GM18498 (cell line): ENCODE results near the gene KCTD18.

Source experiments
- ATAC-seq: cut with Tn5 transposase; IDR thresholded peaks from one replicate; pipeline ENCODE4 v1.9.1; 2021; ENCODE audit warnings: mild to moderate bottlenecking, moderate library complexity; ENCODE audit not compliant: unreplicated experiment

KCTD18 gene

GRCh38 chr2:200456567-200456966 lies 53.3 kb downstream of the KCTD18 start:
- ATAC-seq = no peak

- ATAC-seq = peak; percentile 68
Observed at GRCh38 chr2:200455958-200456421, 53.9 kb downstream of the KCTD18 start.

GRCh38 chr2:200454927-200455801 lies 54.7 kb downstream of the KCTD18 start:
- peak; percentile 79 for ATAC-seq

- ATAC-seq = no peak
Observed at GRCh38 chr2:200453853-200454534, 55.9 kb downstream of the KCTD18 start.

- ATAC-seq = no peak
Observed at GRCh38 chr2:200453142-200453852, 56.6 kb downstream of the KCTD18 start.

- ATAC-seq = no peak
Observed at GRCh38 chr2:200452377-200452776, 57.5 kb downstream of the KCTD18 start.

GRCh38 chr2:200451511-200451910 lies 58.4 kb downstream of the KCTD18 start:
- peak; percentile 38 for ATAC-seq

- ATAC-seq = no peak
Observed at GRCh38 chr2:200450288-200450687, 59.6 kb downstream of the KCTD18 start.

- ATAC-seq = no peak
Observed at GRCh38 chr2:200449149-200449548, 60.7 kb downstream of the KCTD18 start.

GRCh38 chr2:200448455-200448854 lies 61.4 kb downstream of the KCTD18 start:
- no peak for ATAC-seq

- ATAC-seq = no peak
Observed at GRCh38 chr2:200447139-200447855, 62.6 kb downstream of the KCTD18 start.

- ATAC-seq = no peak
Observed at GRCh38 chr2:200446612-200447011, 63.3 kb downstream of the KCTD18 start.

- no peak for ATAC-seq
Observed at GRCh38 chr2:200445284-200445683, 64.6 kb downstream of the KCTD18 start.

GRCh38 chr2:200444530-200444929 lies 65.3 kb downstream of the KCTD18 start:
- no peak for ATAC-seq

- no peak for ATAC-seq
Observed at GRCh38 chr2:200443916-200444315, 66.0 kb downstream of the KCTD18 start.

- no peak for ATAC-seq
Observed at GRCh38 chr2:200443376-200443775, 66.5 kb downstream of the KCTD18 start.

- ATAC-seq = no peak
Observed at GRCh38 chr2:200442471-200442870, 67.4 kb downstream of the KCTD18 start.

GRCh38 chr2:200439981-200440380 lies 69.9 kb downstream of the KCTD18 start:
- no peak for ATAC-seq
